HG02885 (cell line): ENCODE data around the gene SETBP1.

Experiments
- ATAC-seq: cut with Tn5 transposase; IDR thresholded peaks from one replicate; pipeline ENCODE4 v1.9.1; 2021; ENCODE audit warnings: mild to moderate bottlenecking; ENCODE audit not compliant: unreplicated experiment, poor library complexity

The SETBP1 gene

DNA sequence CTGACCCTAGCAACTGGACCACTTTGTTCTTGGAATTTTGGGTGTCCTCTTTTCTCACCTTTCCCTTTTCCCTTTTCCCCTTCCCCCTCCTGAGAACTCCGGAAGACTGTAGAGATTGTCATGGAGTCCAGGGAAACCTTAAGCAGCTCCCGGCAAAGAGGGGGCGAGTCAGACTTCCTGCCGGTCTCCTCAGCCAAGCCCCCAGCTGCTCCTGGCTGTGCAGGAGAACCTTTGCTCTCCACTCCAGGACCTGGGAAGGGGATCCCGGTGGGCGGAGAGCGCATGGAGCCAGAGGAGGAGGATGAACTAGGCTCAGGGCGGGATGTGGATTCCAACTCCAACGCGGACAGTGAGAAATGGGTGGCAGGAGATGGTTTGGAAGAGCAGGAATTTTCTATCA is 20.5 kb downstream of the SETBP1 start:
- no peak for ATAC-seq

DNA sequence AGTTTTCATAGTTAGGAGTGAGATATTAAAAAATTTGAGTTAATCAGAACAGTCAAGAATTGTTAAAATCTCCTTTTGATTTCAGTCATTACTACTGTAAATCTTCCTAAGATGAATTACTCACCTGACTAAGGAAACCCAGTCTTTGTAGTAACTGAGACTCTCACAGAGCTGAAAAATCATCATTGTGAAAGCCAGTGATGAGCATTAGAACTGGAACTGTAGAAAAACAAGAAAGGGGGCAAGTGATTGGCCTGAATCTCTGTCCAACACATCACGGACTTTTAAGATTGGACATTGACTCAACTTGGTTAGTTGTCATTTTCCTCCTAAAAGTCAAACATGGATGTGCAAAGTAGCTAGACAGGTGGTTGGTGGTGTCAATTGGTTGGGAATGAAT is 21.9 kb downstream of the SETBP1 start:
- no peak for ATAC-seq

DNA sequence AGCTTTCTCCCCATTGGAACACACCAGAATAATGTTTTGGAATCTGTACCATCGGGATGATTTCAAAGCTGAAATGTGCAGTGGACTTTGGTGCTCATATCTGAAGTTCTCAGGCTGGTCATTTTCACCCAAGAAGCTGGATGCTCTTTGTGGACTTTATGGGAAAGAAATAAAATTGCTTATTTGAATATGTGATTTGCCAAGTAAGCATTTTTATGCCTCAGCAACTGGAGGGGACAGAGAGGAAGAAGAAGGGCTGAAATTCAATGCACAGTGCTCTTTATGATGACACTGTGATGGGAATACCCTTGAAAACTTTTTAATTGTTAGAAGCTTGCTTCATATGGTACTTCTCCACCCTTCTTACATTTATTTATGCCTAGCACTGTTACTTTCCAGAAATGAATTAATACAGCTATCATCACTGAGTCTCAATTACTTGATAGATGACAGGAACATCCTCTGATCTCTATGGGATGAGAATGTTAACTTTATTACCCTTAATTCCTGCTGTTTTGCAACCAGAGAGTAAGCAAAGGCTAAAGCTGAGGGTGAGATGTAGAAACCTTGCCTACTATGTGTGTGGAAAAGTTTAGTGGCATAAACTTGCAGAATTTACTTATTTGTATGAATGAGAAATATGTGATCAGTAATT is 23.6 kb downstream of the SETBP1 start:
- ATAC-seq = no peak

DNA sequence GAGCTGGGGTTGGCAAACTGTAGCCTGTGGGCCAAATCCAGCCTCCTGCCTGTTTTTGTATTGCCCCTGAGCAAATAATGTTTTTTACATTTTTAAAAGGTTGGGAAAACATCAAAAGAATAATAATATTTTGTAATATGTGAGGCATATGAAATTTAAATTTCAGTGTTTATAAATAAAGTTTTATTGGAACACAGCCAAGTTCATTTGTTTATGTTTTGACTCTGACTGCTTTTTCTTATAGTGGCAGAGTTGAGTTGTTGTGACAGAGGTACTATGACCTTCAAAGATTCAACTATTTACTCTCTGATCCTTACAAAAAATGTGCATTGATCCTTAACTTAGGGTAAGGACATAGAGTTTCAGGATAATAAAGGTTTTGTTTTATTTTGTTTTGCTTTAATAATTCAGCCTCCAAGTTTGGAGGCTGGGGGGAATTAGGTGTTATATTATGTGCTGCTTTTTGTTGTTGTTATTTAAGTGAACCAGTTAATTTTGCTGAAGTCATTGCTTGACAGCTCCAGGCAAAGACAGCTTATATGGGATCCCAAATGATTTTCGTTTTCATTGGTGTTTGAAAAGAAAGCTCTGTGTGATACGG is 24.5 kb downstream of the SETBP1 start:
- ATAC-seq = no peak

DNA sequence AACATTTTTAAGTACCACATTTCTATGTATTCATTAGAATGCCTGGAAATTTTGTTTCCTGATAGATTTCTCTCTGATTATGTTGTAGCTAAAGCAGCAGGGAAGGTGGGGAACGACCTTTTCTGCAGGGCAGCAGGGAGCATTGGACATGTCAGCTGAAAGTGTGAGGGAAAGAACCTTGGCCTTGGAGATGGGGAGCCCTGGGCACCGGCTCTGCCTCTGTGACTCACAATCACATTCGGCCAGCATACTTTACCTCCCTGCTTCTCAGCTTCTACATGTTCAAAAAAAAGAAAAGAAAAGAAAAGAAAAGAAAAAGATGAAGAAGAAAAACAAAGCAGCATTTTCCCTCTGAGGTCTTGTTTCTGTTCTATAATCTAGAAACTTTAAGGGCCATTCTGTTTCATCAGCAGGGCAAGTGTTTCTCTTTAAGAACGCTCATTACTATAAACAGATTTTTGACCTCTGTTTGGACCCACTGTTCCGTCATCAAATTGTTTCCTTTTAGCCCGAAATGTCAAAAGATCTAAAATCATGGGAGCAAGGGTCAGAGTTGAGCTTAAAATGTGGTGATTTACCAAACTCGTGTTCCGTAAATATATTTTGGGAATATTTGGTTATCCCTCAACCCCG is 27.9 kb downstream of the SETBP1 start:
- no peak for ATAC-seq

DNA sequence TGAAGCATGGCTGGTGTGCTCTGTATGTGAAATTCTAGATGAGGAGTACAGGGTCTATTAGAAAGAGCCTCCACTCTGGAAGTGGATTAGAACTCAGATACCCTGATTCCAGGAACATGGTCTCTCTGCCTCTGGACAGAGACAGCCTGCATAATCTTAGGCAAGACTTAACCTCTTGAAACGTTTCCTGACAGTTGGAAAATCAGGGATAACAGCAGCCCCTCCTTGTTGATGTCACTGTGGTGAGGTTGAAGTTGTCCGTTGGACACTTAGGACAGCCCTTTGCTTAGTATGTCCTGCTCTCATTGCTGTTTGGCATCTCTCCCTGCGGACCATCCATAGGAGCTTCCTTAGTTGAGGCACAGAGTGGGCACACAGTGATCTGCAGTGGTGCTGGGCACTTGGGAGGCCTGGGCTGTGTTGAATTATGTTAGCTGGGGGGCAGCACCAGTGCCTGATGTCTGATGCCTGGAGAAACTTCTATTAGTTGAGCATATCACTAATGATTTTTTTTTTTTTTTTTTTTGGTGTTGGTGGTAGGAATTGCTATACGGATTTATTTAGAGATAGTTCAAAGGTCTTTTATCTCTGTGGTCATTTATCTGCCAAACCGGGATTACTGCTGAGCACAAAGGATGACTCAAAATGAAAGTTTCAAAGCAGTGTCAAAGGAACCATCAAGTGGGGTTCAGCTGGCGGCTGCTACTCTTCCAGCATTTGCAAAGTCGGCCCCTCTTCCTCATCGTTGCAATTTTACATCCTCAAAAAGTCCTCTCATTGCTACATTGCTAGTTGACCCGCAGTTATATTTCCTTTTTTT is 28.8 kb downstream of the SETBP1 start:
- ATAC-seq = peak; percentile 95

DNA sequence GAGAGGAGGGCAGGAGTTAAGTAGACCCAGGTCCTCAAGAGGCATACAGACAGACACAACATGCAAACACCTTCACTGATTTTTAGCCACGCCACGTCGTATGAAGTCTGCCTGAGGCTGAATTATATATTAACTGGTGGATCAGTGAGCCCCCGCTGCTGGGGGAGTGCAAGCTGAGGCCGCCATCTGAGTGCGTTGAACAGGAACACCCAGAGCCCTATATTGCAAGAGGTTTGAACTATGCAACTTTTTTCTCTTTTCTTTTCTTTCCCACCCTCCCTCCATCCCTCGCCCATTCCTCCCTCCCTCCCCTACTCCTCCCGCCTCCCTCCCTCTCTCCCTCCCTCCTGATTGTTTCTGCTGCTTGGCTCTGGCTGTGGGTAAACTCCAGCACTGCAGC is 30.2 kb downstream of the SETBP1 start:
- ATAC-seq = no peak

DNA sequence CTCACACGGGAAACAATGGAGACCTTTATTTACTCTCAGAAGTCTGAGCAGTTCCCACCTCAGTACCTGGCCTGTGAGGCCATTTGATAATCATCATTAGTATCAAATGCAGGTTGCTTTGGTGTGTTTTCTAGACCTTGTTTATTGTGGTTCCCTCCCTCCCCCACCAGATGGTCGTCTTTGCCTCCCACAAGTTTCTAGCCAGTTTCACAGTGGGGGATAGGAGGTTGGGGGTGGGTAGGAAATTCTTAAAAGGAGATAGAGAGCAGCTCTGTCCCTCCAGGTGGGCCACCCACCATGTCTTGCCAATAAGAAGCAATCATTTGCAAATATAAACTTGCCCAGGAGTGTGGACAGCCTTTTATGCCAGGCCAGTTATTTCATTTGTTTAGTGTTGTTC is 31.3 kb downstream of the SETBP1 start:
- ATAC-seq = no peak

DNA sequence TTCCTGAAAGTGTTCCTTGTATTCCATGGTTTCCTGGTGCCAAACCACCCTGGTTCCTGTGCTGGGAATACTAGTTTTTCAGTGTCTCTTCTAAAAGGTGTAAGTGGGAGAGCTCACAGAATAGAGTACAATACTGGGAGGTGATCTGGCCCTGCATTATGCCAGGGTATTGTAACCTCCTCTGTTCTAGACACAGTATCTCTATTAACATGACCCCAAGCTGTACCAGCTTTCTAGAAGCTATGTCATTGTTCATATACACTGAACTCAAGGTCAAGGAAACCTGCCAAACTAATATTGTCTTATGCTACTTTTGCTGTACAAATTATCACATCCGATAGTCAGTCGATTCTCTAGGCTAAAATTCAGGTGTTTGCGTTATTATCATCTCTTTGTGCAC is 32.7 kb downstream of the SETBP1 start:
- no peak for ATAC-seq

DNA sequence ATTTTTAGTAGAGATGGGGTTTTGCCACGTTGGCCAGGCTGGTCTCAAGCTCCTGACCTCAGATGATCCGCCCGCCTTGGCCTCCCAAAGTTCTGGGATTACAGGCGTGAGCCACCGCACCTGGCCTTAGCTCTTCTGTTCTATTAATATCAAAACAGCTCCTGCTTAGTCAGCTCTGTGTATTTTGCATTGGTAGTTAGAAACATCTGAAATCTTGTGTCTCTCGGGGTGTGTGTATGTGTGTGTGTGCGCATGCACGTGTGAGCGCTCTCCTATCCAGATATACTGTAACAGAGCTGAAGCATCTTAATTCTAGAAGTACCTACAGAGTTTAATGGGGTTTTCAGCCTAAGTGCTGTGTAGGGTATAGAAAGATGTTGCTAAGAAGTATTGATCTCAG is 33.7 kb downstream of the SETBP1 start:
- no peak for ATAC-seq

DNA sequence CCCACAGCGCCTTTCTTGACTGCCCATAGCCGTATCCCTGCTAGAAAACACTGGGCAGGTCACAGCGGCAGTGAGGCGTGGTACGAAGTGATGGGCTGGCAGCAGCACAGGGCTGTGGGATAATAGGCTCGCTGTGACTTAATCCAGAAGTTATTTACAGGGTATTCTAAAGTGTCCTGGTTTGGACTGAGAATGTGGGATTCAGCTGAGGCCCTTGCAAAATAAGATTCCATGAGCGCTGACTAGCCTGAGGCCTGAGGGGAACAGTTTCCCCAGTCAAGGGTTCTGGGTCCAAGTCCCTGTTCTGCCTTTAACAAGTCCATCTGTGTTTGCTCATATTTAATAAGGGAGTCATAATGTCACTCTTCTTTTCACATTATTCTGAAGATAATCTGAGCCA is 34.6 kb downstream of the SETBP1 start:
- ATAC-seq = no peak

DNA sequence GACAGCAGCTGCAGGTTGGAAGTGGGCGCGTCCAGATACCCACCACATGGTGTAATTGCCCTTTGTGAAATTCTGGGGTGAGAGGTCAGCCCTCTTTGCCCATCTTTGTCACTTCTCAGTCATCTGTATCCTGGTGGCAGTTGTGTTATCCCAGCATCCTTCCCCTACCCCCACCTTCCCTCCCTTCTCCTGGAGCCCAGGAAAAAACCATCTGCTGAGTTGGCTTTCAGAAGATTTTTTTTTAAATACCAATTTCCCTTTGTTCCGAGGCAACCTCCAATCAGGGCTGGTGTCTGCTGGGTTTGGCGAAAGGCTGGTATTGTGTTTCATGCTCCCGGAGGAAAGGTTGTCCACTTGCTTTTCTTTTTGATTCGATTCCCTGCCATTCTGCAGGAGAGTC is 35.2 kb downstream of the SETBP1 start:
- ATAC-seq = no peak

DNA sequence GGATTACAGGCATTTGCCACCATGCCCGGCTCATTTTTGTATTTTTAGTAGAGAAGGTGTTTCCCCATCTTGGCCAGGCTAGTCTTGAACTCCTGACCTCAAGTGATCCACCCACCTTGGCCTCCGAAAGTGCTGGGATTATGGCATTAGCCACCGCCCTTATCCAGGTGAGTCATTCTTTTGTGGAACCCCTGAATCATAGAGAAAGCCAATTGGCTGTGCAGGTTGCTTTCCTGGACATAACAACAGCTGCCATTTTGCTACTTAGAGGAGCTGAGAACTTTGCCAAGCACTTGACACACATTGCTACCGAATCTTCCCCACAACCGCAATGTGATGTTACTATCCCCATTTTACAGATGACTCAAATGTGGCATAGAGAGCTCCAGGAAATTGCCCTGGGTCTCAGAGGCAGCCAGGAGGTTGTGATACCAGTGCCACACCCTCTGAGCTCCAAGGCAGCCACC is 36.0 kb downstream of the SETBP1 start:
- peak; percentile 54 for ATAC-seq

DNA sequence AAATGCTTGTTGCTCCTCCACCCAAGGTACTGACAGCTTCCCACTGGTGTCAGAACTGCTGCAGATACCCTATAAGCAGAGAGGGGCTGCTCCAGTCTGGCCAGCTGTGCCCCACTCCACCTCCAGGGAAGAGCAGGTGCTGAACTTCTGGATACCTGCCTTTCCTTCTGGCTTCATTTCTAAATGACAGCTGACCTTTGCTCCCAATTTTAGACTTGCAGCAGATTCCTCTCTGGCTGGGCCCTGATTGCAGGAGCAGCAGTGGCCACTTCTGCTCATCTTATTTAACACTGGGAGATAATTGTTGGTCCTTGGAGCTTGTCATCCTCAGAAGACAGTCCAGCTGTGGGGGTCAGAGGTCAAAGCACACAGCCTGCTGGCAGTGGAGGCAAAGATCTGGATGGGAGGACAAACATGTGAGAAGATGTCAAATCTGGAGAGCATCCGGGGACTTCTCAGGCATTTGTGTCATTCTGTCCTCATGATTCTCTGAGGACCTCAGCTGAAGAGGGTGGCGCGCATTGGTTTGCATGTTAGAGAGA is 38.9 kb downstream of the SETBP1 start:
- no peak for ATAC-seq

DNA sequence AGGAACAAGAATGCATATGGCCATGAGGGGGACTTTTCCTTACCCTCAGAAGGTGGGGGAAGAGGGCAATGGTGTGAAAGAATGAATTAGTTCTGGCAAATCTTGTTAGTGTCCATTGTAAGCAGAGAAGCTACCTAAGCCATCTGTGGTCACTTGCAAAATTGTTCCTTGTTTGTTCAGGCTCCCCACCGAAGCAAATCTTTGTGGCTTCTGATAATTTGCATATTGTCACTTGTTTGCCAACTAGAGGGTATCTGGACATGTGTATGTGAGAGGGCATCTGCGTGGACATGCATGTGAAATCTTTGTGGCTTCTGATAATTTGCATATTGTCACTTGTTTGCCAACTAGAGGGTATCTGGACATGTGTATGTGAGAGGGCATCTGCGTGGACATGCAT is 41.1 kb downstream of the SETBP1 start:
- ATAC-seq = peak; percentile 30

DNA sequence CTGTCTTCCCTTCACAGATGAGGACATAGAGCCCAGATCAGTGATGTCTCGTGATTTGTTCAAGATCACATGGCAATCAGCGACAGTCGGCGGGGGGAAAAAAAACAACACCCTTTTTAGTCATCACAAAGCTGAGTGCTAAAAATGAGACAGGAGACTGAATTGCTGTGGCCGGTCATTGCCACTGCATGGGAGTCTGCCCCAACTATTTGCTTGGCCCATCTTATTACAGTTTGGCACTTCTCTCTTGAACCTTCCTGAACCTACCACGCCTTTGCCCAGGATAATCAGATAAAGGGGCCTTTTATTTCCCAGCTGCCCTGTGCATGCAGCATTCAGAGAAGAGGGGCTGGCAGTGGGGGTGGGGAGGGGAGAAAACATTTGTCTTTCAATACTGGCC is 42.7 kb downstream of the SETBP1 start:
- peak; percentile 41 for ATAC-seq

DNA sequence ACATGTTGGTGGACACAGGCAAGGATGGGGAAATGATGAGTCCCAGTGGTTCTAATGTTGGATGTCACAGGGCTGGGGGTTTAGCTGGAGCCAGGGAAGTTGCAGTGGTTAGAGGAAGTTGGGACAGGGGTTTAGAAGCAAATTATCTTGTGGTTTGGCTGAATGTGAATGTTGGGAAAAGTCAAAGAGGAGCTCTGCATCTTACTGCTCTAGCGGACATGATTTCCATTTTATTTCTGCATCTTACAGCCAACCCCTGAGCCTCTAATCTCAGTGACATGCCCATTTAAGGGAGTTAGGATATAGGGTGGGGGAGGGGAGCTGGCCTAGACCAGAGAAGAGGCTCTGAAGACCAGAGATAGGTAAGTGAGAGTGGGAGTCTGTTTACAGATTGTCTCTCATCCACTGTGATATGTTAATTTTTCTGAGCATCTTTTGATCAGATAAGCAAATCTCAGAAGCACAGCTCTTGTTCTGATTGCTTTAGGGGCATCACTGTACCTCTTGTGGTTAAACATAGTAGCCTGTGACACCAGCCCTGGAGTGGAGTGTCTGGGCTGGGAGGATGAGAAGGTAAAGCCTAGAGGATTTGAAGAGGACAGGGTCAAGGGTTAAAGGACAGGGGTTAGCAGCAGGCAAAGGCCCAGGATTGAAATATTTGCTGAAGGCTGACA is 43.6 kb downstream of the SETBP1 start:
- ATAC-seq = no peak

DNA sequence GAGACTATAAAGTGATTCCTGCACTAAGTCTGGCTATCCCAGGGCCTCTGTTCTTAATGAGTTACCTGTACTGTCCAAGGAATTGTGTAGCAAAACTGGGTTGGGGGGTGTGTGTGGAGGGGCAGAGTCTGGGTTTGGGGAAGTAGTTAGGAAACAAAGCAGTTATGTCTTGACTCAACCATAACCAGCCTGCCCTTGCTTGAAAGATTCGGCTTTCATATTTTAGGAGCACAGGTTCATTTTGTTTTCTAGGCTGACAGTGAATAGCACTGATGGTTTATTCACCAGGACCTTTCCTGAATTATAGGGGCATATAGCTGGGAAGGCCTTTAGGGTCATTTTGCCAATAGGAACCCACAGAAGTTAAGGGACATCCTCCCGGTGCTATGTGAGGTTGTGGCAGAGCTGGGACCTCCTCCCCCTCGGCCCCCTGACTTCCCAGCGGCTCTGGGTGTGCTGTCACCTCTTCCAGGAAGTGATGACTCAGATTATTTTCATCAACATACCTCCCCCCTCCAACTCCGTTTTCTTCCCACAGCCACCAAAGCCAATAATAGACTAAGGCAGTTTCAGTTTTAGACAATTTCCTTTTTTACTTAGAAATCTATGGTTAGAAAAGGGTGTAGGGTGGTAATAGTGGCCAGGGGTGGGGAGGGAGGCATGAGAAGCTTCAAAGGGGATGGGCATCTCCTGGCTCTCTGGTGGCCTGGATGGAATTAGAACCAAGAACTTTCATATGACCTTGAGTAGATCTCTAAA is 44.8 kb downstream of the SETBP1 start:
- ATAC-seq = peak; percentile 62

DNA sequence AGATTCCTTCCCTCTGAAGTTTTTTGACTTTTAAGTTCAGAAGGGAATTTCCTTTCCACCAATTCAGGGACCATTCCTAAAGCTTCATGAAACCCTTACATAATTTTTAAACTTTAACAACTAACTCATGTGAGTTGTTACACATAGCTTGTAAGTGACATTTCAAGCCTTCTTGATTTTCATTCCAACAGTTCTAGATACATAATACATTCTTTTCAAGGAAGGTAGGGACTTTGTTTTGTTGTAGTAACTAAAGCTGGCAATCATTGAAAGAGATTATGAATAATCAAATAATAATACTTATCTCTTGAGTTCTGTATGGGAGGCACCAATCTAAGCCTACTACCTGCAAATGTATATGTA is 45.4 kb downstream of the SETBP1 start:
- ATAC-seq = no peak

DNA sequence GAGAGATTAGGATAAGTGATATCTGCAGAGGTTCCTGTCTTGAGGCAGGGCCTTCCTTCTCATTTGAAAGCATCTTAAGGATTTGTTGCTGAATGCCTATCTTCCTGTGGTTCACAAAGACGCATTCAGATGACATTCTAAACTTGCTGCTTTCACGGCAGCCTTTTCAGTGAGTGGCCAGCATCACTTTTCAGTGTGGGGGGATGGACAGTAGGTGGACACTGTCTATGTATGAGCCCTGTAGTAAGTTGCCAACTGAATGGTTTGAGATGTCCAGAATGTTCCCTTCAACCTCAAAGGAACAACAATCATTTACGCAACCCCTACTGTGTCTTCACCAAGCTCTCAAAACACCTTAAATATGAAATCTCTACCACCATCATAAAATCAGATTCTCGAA is 46.6 kb downstream of the SETBP1 start:
- no peak for ATAC-seq
